ENCODE measurements around the gene CDX1.
A peak's percentile ranks its signal among the peaks of the same experiment; 100 is the strongest.

Gene CDX1

DNA sequence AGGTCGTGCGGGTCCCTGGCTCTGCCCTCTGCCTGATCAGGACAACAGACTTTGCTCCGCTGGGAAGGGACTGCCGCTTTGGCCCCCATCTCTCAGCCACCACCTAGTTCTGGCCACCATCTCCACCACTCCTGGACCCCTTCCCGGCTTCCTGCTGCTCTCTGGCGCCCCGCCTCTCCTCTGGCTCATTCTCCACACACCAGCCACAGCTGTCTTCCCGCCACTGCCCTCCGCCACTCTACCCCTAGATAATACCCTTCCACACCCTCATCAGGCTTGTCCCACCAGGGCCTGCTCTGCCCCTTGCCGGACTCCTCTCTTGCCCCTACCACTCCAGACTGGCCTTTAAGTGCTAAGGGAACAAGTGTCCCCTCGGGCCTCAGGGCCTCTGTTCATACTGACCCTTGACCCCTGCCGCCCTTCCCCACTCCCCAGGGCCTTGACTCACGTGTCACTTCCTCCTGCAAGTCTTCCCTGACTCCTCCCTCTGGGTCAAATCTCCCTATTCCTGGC is 3.0 kb upstream of the CDX1 start:
- DNase-seq: peak; percentile 88

DNA sequence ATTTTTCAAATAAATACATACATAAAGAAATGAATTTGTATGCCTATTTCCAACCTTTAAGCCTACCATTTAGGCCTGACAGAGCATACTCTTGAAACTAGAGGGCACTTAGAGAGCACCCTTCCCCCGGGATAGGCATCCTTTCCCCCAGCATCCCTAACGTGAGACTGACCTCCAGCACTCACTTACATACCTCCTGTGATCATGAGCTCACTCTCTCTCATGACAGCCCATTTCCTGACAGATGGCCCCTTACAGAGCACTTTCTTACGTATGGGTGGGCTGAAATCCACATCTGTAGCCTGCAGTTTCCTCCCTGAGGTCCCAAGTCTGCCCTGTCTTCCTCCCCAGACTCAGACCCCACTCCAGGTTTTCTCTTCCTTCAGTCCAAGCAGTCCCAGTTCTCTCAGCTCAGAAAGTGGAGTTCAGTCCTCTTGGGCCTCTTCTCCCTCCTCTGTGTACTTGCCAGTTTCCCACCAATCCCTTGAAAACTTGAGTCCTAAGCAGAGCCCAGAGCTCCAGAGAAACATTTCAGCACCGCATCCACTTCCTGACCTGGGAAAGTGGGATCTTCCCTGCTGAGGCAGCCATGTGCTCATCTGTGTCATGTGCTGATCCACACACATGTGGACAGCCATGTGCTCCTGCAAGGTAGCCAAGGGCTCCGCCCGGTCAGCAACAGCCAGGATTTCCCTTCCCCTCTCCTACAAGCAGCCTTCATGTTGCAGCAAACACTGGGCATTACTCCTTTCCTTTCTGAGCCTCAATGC is 2.2 kb upstream of the CDX1 start:
- DNase-seq: peak; percentile 67

DNA sequence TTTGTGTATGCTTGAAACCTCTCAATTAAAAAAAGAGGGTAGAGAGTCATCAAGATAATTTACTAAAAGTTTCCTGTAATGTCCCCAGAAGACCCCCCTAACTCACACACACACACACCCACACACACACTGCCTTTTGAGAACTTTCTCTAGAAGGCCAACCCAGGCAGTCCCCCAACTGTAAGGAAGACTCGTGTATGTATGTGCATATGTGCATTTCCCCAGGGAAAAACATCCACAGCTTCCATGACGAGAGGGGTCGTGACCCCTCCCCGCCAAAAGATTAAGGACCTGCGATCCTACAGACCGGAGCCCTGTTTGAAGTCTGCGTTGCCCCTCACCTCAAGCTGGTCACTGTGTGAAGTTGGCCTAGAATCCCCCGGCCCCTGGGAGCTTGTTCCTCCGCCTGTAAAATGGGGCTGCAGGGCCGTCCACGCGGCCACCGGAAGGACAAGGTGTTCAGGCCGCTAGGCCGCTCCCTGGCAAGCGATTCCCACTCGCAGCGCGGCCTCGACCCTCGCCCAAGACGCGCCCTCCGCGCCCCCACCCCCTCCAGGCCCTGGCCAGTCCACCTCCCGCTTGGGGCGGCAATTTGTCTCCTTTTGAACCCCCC is 435 bp upstream of the CDX1 start:
- DNase-seq: no peak

DNA sequence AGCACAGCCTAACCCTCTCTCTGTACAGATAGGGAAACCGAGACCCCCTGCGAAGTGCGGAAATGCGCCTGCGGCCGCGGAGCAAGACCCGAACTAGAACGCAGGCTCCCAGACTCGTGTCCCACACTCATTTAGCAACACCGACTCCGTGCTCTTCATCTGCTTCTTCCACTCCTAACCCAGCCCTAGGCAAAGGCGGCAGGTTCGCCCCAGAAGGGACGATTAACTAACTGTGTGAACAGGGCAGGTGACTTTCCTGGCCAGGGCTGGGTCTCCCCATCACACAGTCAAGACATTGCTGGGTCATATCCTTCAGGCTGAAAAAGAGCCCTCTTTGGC is 903 bp downstream of the CDX1 start:
- no peak for DNase-seq

DNA sequence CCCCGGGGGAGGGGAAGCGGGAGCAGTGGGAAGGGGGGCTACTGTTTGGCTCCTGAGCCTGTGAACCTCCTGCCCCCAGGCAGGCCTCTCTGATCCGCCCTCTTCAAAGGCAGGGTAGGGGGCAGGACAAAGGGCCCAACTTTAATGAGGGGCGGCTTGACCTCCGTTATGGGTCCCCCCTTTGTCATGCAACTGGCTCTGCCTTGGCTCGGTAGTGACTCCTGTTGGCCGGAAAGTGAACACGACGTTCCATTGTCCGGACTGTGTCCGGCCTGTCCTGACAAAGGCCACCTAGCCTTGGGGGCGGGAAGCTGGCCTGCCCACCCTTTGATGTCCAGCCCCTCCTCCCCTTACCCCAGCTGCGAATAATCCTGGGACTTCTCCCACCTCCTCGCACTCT is 1.3 kb downstream of the CDX1 start:
- DNase-seq: no peak

DNA sequence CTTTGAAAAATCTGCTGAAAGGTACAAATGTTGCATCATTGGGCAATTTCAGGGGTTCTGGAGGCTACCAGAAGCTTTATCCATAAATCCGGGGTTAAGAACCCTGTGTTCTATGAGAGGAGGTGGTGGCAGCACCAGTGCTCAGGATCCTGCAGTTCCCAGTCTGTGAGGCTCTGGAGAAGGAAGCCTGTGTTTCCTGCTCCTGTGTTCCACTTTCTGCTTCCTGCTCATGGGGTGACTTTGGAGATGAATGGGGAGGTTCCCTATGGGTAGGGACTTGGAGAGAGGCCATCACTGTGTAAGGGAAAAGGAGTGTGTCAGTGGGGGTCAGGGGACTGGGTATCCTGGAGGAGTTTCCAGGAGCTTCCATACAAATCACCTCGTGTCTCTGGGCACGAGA is 2.3 kb downstream of the CDX1 start:
- no peak for DNase-seq

DNA sequence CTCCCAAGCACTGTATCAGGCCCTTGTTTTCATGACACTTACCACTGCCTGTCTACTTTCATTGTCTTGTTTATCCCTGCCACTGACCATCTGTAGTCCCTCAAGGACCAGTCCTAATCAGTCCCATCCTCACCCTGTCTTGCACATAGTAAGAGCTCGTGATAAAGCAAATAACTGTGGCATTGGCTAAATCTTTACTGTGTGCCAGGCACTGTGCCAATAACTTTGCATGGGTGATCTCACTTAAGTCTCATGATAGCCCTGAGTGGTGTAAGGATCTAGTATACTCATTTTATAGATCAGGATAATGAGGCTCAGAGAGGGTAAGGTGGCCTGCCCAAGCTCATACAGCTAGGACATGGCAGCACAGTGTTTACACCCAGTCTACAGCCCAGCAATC is 5.6 kb downstream of the CDX1 start:
- DNase-seq: no peak

DNA sequence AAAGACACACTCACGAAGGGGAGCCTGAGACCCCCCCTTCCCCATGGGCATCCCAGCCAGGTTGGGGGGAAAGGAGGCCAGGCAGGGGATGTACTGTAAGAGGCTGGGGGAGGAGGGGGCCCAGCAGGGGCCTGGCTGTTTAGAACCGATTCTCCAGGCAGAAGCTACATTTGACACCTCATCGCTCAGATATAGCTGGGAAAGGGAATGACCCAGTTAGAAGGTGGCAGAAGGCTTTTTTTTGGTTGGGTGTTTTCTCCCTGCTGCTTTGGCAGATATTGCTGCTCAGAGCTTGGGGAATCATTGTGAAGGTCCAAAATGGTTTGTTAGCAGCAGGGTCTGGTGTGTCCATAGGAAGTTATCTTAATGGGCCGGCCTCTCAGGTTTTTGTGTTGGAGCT is 6.0 kb downstream of the CDX1 start:
- DNase-seq: no peak

DNA sequence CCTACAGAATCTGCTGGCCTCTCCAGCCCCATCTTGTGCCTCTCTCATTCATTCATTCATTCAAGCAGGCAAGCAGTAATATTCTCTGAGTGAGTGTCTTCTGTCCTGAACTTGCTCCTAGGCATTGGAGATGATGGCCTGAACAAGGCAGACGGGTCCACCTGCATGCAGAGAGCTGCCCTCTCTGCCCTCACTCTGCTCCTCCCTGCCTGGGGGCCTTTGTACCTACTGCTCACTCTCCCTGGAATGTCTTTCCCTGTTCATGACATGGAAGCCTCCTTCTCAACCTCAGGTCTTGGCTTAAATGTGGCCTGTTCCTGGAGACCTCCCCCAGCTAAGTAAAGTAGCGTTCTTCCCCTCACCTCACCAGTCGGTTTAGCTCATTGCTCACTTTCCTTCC is 6.6 kb downstream of the CDX1 start:
- DNase-seq: no peak

DNA sequence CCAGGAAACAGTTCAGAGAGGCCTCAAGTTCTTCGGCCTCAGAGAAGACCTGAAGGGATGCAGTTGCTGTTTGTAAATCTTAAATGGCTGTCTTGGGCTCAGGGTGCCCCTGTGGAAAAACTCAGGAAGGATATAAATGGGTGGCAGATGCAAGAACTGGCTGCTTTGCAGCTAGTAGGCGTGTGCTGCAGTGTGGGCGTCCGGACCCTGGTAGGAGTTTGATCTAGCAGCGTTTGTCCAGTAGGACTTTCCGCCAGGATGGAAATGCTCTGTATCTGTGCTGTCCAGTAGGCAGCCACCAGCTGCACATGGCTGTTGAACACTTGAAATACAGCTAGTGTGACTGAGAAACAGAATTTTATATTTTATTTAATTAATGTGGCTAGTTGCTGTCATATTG is 7.7 kb downstream of the CDX1 start:
- DNase-seq: no peak

DNA sequence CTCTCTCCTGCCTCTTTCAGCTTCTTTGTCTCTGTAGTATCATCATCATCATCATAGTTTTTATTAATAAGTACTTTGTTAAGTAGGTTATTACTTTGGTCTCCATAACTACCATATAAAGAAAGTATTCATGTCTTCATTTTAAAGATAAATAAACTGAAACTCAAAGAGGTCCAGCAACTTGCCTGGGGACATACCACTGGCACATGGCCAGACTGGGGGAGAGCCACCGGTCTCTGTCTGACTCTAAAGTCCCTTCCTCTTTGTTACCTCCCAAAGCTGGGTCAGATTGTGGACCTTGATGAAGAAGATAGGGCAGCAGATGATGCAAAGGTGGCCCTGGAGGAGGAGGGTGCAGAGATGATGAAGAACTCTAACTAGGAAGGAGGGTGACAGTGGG is 8.5 kb downstream of the CDX1 start:
- no peak for DNase-seq

DNA sequence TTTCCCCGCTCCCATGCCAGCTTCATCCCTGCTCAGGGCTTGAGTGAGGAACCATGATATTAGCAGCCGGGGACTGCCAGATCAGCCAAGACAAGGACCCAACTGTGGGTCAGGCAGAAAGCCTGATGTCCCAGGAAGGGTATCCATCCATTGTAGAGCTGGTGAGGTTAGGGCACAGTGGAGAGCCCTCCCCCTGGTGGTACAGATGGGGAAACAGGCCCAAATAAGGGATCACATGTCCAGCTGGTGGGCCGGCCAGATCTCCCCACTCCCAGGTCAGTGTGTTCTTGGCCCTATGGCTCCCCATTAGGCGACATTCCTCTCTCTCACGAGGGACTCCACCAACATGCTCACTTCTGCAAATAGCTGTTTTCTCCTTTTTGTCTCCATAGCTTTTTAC is 9.0 kb downstream of the CDX1 start:
- no peak for DNase-seq

DNA sequence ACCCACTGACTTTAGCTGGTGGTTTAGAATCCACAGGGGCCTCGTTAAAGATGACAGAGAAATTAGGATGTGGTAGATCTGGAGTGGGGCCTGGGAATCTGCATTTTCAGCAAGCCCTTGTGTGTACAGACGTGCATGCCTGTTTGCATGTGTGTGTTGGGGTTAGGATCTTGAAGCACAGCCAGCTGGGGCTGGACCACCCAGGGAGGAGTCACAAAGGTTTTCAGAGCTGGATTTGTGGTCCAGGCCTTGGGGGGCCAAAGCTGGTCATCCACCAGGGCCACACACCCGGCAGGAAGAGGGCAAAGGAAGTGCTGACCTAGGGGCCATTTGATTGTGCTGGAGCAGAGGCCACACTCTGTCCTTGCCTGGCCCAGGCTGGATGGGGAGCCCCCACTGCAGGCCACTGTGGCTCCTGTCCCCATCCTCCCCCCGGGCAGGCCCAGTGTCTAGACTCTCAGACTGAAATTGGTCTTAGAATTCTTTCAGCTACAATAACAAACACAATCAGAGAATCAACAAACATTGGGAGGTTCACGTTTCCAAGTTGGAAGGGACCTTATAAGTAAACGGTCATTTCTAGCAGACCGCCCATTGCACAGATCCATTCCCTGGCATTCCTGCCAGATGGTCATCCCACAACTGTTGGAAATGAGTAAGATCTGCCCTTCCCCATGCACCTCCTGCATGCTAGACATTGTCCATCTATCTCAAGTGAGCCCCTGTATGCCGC is 10.3 kb downstream of the CDX1 start:
- no peak for DNase-seq

DNA sequence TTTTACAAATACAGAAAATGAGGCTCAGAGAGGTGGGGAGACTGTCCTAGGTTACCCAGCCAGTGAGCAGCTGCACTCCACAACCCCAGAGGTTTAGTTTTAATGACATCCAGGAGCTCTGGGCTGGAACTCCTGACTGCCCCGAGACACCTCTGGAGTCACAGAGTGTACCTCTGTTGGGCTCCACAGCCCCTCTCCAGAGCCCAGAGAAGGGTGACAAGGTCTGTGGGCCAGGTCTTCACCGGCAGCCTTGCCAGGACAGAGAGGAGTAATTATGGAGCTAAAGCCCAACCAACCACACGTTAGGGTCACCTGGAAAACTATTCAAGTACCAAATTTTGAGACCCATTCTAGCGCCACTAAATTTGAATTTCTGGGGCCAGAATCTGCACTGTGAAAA is 11.1 kb downstream of the CDX1 start:
- no peak for DNase-seq

DNA sequence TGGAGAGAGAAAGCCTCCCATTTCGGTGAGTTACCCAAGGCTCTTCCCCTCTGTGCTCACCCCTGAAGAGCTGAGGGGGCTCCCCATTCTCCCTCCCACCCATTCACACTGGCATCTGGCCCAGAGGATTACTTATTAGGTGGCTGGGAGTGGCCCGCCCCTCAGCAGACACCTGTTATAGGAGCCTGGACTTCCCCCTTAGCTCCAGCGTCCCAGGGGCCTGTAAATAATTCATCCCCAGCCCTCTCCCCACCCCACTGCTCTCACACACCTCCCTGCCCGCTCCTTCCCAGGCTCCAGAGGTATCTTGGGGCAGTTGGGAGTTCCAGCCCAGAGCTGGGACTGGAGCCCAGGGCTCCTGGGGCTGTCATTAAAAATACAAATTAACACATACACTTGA is 11.7 kb downstream of the CDX1 start:
- DNase-seq: no peak

DNA sequence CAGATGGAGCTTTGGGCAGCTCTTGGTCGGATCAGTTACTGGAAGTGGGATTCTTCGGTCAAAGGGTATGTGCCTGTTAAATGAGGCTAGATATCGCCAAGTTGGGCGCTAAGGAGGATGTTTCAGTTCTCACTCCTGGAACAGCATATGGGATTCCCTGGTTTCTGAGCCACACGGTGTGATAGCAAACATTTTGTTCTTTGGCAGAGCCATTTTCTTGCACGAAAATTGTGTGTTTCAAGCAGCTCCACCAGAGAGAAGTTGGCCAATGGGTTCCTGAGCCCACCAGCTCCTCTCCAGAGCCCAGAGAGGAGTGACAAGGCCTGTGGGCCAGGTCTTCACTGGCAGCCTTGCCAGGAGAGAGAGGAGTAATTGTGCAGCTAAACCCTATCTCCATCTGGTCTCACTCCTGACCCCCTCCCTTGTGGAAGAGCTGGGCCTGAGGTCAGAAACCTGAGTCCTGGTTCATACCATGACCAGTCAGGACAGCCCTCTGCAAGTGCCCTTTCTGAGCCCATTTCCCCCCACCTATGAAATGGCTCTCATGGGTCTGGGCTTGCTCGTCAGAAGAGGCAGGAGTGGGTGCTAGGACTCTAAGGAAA is 12.5 kb downstream of the CDX1 start:
- no peak for DNase-seq

DNA sequence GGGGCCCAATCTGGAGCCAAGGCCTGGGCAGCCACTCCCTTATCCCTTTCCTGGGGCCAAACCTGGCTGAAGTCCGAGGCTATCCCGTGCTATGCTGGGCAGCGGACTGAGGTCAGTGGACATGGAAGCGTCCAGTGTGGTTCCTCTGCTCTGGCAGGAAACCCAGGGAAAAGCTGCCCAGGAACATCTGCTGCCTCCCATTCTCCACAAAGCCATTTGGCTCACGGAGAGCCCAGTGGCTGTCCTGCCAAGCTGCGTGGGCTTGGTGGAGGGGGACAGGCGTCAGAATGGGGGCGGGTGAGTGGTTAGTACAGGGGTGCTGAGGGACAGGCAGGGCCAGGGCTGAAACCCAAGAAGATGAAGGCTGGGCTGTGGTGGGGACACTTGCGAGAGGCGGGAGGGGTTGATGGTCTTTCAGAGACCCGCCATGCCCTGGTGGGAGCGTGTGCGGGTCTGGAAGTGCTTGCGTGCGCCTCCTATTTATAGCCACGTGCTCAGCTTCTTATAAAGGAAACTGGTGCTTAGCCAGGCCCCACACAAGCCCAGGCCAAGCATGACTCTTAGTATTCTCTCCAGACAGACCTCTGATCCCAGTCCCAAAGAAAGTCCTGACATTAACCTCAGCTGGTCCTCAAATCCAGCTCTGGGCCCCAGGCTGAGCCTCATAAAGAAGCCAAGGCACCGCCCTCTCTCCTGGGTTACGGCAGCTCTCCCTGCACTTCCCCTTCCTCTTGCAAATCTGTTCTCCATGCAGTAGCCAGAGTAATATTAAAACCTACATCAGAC is 13.9 kb downstream of the CDX1 start:
- DNase-seq: peak; percentile 85

DNA sequence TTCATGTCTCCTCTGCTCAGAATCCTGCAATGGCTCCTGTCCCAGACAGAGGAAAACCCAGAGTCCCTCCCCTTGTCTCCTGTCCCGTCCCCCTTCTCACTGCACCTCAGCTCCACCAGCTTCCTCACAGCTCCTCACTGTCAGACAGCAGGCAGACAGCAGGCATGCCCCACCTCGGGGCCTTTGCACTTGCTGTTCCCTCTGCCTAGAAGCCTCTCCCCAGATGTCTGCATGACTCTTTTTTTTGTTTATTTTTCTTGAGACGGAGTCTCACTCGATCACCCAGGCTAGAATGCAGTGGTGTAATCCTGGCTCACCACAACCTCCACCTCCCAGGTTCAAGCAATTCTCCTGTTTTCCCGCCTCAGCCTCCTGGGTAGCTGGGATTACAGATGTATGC is 14.4 kb downstream of the CDX1 start:
- DNase-seq: no peak

DNA sequence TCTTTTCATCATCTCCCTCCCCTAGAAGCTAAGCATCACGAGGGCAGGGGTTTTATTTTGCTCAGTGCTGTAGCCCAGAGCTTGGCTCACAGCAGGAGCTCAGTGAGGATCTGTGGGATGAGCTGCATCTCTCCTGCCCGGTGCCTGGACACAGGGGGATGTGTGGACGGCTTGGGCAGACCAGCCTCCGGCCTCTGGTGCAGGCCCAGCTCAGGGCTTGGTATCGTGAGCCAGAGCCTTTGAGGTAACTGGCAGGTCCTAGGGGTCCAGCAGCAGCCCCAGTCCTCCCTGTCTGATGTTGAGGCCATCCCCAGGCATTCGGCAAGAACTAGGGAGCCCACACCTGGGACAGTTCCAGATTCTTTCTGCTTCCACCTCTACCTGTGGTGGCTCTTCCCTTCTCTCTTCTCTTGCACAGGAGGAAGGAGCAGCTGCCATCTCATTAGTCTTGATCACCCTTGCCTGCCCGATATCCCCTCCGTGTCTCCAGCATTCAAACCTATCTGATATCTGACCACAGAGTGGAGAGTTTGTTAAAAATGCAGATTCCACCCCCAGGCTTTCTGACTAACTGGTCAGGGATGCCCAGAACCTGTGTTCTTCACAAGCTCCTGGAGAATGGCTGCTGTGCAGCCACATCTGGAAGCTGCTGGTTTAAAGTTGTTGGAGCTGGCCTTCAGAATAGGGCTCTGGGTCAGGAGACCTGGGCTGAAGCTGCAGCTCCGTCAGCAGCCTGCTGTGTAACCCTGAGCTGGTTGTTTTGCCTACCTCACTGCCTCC is 15.4 kb downstream of the CDX1 start:
- no peak for DNase-seq

DNA sequence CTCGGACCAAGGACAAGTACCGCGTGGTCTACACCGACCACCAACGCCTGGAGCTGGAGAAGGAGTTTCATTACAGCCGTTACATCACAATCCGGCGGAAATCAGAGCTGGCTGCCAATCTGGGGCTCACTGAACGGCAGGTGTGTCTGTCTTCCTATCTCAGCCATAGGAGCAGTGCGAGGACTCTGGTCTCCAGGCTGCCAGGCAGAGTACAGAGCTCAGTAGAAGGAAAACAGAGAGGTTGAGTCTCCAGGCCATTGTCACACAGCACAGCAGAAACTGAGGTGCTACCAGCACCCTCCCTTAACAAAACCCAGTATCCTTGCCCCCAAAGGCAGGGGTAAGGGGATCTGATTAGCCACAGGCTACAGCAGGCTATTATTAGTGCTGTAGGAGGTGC is 16.2 kb downstream of the CDX1 start:
- no peak for DNase-seq

DNA sequence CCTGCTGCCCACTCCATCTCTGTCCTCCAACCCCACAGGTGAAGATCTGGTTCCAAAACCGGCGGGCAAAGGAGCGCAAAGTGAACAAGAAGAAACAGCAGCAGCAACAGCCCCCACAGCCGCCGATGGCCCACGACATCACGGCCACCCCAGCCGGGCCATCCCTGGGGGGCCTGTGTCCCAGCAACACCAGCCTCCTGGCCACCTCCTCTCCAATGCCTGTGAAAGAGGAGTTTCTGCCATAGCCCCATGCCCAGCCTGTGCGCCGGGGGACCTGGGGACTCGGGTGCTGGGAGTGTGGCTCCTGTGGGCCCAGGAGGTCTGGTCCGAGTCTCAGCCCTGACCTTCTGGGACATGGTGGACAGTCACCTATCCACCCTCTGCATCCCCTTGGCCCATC is 16.9 kb downstream of the CDX1 start:
- DNase-seq: no peak

DNA sequence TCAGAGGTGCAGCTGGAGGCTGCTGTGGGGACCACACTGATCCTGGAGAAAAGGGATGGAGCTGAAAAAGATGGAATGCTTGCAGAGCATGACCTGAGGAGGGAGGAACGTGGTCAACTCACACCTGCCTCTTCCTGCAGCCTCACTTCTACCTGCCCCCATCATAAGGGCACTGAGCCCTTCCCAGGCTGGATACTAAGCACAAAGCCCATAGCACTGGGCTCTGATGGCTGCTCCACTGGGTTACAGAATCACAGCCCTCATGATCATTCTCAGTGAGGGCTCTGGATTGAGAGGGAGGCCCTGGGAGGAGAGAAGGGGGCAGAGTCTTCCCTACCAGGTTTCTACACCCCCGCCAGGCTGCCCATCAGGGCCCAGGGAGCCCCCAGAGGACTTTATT is 17.4 kb downstream of the CDX1 start:
- no peak for DNase-seq
